ENCODE data around the gene FBXO48.
A peak's percentile ranks its signal among the peaks of the same experiment; 100 is the strongest.
"Not testable (repeated sequence)": the region's sequence is repeated elsewhere in the genome, so short reads cannot be mapped to it uniquely, and the experiment has no call there.

FBXO48 gene

GRCh38 chr2:68467077-68467960 lies at the start of gene FBXO48, which contains the start of gene APLF:
Gene FBXO48 (minus strand): TSS chr2:68467294. CDS start chr2:68465145, 2,149 bp downstream.
Gene APLF (plus strand): TSS chr2:68467585. CDS start chr2:68467732, 147 bp downstream.
- peak; percentile 92 for DNase-seq

- DNase-seq: no peak
Observed at GRCh38 chr2:68516051-68516955, 49.2 kb upstream of the FBXO48 start.

GRCh38 chr2:68514316-68514929 lies 47.3 kb upstream of the FBXO48 start:
- DNase-seq: no peak

- DNase-seq: no peak
Observed at GRCh38 chr2:68512966-68513365, 45.9 kb upstream of the FBXO48 start.

GRCh38 chr2:68512326-68512725 lies 45.2 kb upstream of the FBXO48 start:
- no peak for DNase-seq

GRCh38 chr2:68506170-68506569 lies 39.1 kb upstream of the FBXO48 start:
- no peak for DNase-seq

GRCh38 chr2:68505603-68506159 lies 38.6 kb upstream of the FBXO48 start:
- DNase-seq: no peak

GRCh38 chr2:68501768-68502167 lies 34.7 kb upstream of the FBXO48 start:
- DNase-seq: no peak

- no peak for DNase-seq
Observed at GRCh38 chr2:68500649-68501048, 33.6 kb upstream of the FBXO48 start.

- DNase-seq: no peak
Observed at GRCh38 chr2:68499133-68499532, 32.0 kb upstream of the FBXO48 start.

GRCh38 chr2:68491582-68491981 lies 24.5 kb upstream of the FBXO48 start:
- DNase-seq: no peak

- DNase-seq: no peak
Observed at GRCh38 chr2:68489282-68489681, 22.2 kb upstream of the FBXO48 start.

GRCh38 chr2:68488605-68489004 lies 21.5 kb upstream of the FBXO48 start:
- DNase-seq: not testable (repeated sequence)

- peak; percentile 3 for DNase-seq
Observed at GRCh38 chr2:68487773-68488355, 20.8 kb upstream of the FBXO48 start.

- no peak for DNase-seq
Observed at GRCh38 chr2:68483011-68483410, 15.9 kb upstream of the FBXO48 start.

GRCh38 chr2:68482296-68482820 lies 15.3 kb upstream of the FBXO48 start:
- no peak for DNase-seq

GRCh38 chr2:68478688-68479087 lies 11.6 kb upstream of the FBXO48 start:
- no peak for DNase-seq

GRCh38 chr2:68476454-68476853 lies 9.4 kb upstream of the FBXO48 start:
- DNase-seq: no peak

- DNase-seq: no peak
Observed at GRCh38 chr2:68475576-68475975, 8.5 kb upstream of the FBXO48 start.

GRCh38 chr2:68475110-68475509 lies 8.0 kb upstream of the FBXO48 start:
- DNase-seq: no peak

GRCh38 chr2:68472796-68473414 lies 5.8 kb upstream of the FBXO48 start:
- DNase-seq: no peak

GRCh38 chr2:68471385-68471784 lies 4.3 kb upstream of the FBXO48 start:
- DNase-seq: no peak
